ENCODE data around the gene STRN3.
A peak's percentile ranks its signal among the peaks of the same experiment; 100 is the strongest.
"Not testable (repeated sequence)": the region's sequence is repeated elsewhere in the genome, so short reads cannot be mapped to it uniquely, and the experiment has no call there.

The STRN3 gene

GRCh38 chr14:31060253-31060875, 34.2 kb upstream of the STRN3 start:
- H3K4me3 ChIP-seq (replicated peaks; ENCODE audit: low read depth, low read length) = no peak overlapping the region
- TF ChIP-seq CTCF (IDR thresholded peaks at IDR 0.05; ENCODE audit: low read length, missing control alignments) = no peak
- DNase-seq (ENCODE audit: low read depth) = no peak

GRCh38 chr14:31059152-31059924, 33.2 kb upstream of the STRN3 start:
- no peak overlapping the region for H3K4me3 ChIP-seq (replicated peaks; ENCODE audit: low read depth, low read length)
- DNase-seq (ENCODE audit: low read depth) = peak; percentile 93
- no peak for TF ChIP-seq CTCF (IDR thresholded peaks at IDR 0.05; ENCODE audit: low read length, missing control alignments)

DNA sequence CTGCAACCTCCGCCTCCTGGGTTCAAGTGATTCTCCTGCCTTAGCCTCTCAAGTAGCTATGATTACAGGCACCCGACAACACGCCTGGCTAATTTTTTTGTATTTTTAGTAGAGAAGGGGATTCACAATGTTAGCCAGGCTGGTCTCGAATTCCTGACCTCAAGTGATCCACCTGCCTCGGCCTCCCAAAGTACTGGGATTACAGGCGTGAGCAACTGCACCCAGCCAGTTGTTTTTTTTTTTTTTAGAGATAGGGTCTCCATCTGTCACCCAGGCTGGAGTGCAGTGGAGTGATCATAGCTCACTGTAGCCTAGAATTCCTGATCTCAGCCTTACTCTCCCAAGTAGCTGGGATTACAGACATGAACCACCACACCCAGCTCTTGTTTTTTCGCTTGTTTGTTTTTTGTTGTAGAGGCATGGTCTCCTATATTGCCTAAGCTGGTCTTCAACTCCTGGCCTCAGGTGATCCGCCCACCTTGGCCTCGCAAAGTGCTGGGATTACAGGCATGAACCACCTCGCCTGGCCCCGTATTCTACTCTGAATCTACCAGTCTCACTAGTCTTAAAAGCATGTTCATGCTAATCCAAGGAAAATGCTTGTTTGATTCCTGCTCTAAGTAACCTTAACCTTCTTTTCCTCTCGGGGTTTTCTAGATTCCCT, 31.7 kb upstream of the STRN3 start:
- TF ChIP-seq CTCF (IDR thresholded peaks at IDR 0.05; ENCODE audit: low read length, missing control alignments) = no peak
- no peak overlapping the region for H3K4me3 ChIP-seq (replicated peaks; ENCODE audit: low read depth, low read length)
- no peak for DNase-seq (ENCODE audit: low read depth)

DNA sequence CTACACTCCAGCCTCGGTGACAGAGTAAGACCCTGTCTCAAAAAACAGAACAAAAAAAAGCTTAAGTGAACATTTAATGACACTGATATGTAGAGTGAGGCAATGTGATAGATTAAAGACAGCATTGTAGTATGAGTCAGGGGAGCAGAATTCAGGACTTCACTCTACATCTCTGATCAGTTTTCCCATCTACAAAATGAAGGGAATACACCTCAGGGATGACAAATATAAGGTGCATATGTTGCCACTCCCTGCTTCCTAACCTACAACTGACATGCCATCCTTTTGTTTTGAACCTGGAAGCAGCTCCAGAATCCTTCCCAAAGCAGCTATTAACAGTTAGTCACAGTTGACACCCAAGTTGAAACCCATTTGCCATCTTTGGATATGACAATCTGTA, 30.9 kb upstream of the STRN3 start:
- no peak for TF ChIP-seq CTCF (IDR thresholded peaks at IDR 0.05; ENCODE audit: low read length, missing control alignments)
- no peak for DNase-seq (ENCODE audit: low read depth)
- H3K4me3 ChIP-seq (replicated peaks; ENCODE audit: low read depth, low read length) = no peak overlapping the region

DNA sequence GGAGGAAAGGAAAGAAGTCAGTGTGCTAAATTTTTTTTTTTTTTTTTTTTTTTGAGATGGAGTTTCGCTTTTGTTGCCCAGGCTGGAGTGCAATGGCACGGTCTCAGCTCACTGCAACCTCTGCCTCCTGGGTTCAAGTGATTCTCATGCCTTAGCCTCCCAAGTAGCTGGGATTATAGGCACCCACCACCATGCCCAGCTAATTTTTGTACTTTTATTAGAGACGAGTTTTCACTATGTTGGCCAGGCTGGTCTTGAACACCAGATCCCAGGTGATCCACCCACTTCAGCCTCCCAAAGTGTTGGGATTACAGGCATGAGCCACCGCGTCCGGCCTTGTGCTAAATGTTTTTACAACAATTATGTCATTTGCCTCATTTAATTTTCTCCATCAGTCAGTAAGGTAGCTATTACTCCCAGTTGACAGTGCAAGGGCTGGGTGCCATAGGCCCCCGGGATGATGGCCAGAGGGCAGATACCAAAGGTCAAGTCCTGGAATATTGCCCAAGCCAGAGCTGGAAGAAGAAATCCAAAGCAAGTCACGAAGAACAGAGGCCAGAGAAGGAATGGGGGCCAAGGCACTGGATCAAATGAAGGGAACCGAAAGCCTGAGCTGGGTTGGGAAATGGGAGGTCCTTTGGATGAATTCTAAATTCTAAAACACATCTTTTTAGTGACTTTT, 26.9 kb upstream of the STRN3 start:
- not testable (repeated sequence) for H3K4me3 ChIP-seq (replicated peaks; ENCODE audit: low read depth, low read length)
- DNase-seq (ENCODE audit: low read depth) = peak; percentile 56

DNA sequence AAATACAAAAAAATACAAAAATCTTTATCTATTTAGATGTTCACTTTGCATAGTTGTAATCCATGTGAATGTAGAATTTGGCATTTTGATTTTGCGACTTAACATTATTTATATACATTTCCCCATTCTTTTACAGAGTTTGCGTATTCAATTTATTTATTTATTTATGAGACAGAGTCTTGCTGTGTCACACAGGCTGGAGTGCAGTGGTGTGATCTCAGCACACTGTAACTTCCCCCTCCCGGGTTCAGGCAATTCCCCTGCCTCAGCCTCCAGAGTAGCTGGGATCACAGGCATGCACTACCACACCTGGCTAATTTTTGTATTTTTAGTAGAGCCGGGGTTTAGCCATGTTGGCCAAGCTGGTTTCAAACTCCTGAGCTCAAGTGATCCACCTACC, 25.3 kb upstream of the STRN3 start:
- no peak for DNase-seq (ENCODE audit: low read depth)
- H3K4me3 ChIP-seq (replicated peaks; ENCODE audit: low read depth, low read length) = no peak overlapping the region
- no peak for TF ChIP-seq CTCF (IDR thresholded peaks at IDR 0.05; ENCODE audit: low read length, missing control alignments)

DNA sequence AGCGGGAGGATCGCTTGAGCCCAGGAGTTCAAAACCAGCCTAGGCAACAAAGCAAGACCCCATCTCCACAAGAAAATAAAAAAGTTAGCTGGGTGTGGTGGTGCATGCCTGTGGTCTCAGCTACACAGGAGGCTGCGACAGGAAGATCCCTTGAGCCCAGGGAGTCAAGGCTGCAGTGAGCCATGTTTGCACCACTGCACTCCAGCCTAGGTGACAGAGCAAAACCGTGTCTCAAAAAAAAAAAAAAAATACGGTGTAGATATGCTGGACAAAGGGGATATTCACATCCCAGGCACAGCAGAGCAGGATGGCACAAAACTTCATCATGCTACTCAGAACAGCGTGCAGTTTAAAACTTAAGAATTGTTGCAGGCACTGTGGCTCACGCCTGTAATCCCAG, 24.8 kb upstream of the STRN3 start:
- DNase-seq (ENCODE audit: low read depth) = no peak
- no peak for TF ChIP-seq CTCF (IDR thresholded peaks at IDR 0.05; ENCODE audit: low read length, missing control alignments)
- H3K4me3 ChIP-seq (replicated peaks; ENCODE audit: low read depth, low read length) = no peak overlapping the region
